Activated CD4-positive, CD25-positive, alpha-beta regulatory T cell treated with anti-CD3 and anti-CD28 coated beads, Interleukin-2, amount 50 U/mL, for 16 hours (primary cell): ENCODE results near the gene LRGUK.
"Not testable (repeated sequence)": the region's sequence is repeated elsewhere in the genome, so short reads cannot be mapped to it uniquely, and the experiment has no call there.

Experiments used
- DNase-seq: peaks from one replicate; pipeline ENCODE4 v3.0.0-alpha.2; 2020; ENCODE audit warnings: low read depth, low spot score

The LRGUK gene

GRCh38 chr7:134234216-134234615 is 107.1 kb downstream of the LRGUK start:
- no peak for DNase-seq

DNA sequence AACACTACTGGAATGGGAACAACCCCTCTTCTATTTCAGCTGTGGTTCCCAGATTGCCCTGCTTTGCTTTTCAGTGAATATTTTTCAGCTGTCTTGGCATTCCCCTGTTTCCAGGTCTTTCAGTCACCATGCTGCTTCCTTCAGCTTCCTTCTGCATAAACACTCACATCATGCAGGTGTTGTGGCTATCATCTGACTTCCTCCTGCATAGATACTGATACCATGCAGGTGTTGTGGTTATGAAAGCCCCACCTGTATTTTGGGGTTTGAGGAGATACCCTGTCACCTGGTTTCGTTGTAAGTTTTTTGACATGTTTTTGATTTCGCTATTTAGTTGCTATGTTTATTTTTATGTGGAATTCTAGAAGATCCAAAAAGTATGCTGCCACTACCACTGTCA is 118.1 kb downstream of the LRGUK start:
- DNase-seq, result no peak

GRCh38 chr7:134246347-134246746 is 119.2 kb downstream of the LRGUK start:
- DNase-seq, result no peak

- DNase-seq, result no peak
Observed at GRCh38 chr7:134246761-134247160, 119.6 kb downstream of the LRGUK start.

DNA sequence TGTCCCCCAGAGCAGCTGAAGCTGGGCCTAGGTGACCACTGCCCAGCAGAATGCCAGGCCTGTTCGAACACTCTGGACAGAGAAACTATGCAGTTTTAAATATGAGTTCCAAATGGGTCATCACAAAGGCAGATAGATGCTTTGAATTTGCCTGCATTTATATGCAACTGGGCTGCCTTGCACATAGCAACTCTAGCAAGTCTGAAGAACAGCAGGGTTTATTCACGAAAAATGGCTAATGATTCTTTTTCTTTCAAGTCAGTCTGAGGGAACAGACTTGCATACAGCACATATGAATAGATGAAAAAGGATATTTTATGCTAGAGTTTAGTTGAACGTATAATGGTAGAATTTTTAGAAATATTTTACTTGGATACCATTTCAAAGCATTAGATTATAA is 121.1 kb downstream of the LRGUK start:
- DNase-seq, result no peak

GRCh38 chr7:134254311-134254710 is 127.2 kb downstream of the LRGUK start:
- DNase-seq, result no peak

GRCh38 chr7:134255814-134256213 is 128.7 kb downstream of the LRGUK start:
- no peak for DNase-seq

- no peak for DNase-seq
Observed at GRCh38 chr7:134262322-134262721, 135.2 kb downstream of the LRGUK start.

DNA sequence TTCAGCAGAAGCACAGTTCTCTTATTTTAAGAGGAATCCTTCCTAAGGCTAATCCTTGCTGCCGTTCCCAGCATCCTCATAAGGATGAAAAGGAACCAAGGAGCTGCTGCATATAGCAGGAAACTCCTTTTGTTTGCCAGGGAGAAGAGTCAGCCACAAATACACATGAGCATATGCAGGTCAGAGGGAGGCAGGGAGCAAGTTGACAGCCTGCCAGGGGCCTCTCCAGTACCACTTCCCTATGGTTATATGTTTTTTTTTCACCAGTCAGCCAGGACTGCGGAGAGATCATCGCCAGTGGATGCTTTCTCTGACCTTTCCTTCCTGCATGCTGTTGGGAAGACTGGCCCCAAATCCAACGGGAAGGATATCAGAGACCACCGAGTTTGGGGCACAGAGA is 149.8 kb downstream of the LRGUK start:
- DNase-seq, result no peak

DNA sequence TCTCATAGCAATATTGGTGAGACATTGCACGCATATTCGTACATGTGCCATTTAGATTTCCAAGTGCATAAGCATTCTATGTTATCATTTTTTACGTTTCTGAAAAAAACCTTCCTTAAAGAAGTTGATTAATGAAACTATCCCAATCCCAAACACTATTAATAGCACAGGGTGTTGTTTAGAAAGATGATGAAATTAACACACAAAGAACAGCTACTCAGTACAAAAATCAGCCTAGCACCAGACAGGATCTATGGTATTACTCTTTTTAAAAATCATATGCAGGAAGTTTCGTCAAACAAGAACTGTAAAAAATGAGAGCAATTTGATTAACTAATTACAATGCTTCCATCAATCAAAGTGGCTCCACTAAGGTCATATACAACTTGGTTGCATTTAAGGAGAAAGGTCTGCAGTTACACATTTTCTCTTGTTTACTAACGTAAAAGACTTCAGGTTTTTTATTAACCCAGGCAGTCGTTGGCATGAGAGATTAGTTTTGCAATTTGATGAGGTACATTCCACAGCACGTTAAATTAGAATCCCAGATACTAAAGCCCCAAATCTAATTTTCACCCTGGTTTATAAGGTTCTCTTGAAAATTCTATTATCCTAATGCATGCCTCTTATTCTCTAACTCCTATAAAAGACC is 151.5 kb downstream of the LRGUK start:
- no peak for DNase-seq

DNA sequence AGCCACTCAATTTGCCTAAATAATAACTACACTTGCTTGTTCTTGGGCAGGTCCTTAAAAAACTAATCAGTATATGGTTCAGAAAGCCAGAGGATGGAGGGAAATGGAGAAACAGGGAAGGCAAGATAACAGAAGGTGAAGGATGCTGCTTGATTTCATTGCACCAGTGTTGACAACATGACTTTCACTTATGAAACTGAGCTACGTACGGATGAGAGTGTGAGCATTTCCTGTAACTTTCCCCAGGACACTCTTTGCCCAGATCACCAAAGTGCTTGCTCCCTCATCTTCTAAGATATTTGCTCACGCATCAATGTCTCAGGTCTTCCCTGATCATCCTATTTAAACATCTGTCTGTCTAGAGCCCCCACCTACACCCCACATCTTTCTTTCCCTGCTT is 152.2 kb downstream of the LRGUK start:
- no peak for DNase-seq

GRCh38 chr7:134279898-134280297 is 152.8 kb downstream of the LRGUK start:
- DNase-seq, result no peak

GRCh38 chr7:134280508-134280907 is 153.4 kb downstream of the LRGUK start:
- DNase-seq, result no peak

DNA sequence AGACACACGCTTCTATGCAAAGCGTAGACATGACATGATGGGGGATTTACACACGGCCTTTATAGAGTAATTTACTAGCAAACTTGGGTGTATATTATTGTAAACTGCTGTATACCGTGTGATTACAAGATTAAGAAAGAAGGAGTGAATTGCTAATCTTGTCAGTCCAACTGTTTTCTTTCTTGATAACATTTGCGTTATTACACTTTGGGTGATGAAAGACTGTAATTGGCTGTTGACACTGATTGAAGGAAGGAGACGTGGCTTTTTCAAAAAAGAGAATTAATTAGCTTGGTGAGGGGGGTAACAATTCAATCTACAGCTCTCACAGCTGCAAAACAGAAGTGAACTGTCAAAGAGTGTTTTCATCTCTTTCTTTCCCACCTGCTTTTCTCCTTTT is 156.9 kb downstream of the LRGUK start:
- no peak for DNase-seq

GRCh38 chr7:134284952-134285351 is 157.8 kb downstream of the LRGUK start:
- no peak for DNase-seq

DNA sequence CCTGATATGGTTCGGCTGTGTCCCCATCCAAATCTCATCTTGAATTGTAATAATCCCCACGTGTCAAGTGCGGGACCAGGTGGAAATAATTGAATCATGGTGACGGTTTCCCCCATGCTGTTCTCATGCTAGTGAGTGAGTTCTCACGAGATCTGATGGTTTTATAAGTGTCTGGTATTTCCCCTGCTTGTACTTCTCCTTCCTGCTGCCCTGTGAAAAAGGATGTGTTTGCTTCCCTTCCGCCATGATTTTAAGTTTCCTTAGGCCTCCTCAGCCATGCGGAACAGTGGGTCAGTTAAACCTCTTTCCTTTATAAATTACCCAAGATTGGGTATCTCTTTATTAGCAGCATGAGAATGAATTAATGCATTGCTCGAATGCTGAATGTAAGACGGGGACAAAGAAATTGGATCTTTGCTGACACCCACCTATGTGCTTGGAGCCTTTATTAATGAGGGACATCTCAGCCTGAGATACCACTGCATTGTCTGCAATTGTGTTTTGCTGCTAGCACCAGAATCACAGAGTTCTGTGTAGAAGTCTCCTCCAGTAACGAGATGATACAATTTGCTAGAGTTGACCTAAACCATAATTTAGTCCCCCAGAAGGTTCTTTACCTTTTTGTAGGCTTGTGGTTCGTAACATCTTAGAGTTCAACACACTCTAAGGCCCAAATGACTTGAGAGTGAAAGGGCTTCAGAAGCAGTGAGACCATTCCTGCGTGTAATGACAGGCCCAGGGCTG is 160.9 kb downstream of the LRGUK start:
- DNase-seq, result no peak

DNA sequence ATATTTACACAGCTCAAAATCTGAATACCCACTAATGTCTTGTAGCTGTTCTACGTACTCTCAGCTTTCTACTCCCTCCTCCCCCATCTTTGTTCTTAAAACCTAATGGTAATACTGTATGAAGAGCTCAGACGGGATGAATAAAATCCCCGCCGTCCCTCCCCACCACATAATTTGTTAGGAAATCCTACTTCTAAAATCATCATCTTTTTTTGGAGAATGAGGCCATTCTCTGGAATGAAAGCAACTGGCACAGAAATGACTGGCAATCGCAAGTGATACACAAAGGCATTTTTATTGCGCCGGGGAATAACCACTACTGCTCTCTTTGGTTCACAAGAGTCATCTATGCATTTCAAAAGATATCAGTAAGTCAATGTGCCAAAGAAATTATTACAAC is 162.3 kb downstream of the LRGUK start:
- DNase-seq, result no peak

GRCh38 chr7:134289841-134290240 is 162.7 kb downstream of the LRGUK start:
- no peak for DNase-seq

- no peak for DNase-seq
Observed at GRCh38 chr7:134290286-134290685, 163.1 kb downstream of the LRGUK start.

GRCh38 chr7:134293002-134293740 is 166.0 kb downstream of the LRGUK start:
- no peak for DNase-seq

- DNase-seq, result not testable (repeated sequence)
Observed at GRCh38 chr7:134295982-134296381, 168.8 kb downstream of the LRGUK start.

- DNase-seq, result no peak
Observed at GRCh38 chr7:134297489-134297888, 170.3 kb downstream of the LRGUK start.
